GM18505 (cell line): ENCODE measurements around the gene LDB1.

Experiments
- ATAC-seq: cut with Tn5 transposase; IDR thresholded peaks from one replicate; pipeline ENCODE4 v1.9.1; 2021; ENCODE audit not compliant: unreplicated experiment
- POLR2A ChIP-seq: IDR thresholded peaks from 4 replicates; pipeline ENCODE4 v1.6.1; 2011; ENCODE audit warnings: borderline replicate concordance; ENCODE audit not compliant: insufficient read depth, insufficient read length; ENCODE audit errors: extremely low read depth

Gene LDB1

DNA sequence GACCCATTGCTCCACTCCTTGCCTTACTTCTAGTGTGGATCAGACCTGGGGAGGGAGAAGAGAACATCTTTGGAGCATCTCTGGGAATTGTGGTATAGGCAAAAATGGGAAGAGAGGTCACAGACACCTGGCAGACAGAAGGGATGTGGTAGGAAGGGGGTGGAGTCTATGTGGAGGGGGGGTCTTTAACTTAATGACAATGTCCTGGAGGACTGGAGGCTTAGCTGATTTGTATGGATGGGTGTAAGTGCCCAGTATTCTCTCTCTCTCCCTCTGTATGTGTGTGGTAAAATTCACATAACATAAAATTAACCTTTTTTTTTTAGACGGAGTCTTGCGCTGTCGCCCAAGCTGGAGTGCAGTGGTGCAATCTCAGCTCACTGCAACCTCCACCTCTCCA is 3.1 kb upstream of the LDB1 start:
- ATAC-seq, result no peak
- no peak for TF ChIP-seq POLR2A

GRCh38 chr10:102122450-102122849 is 2.3 kb upstream of the LDB1 start:
- TF ChIP-seq POLR2A, result no peak
- no peak for ATAC-seq

- TF ChIP-seq POLR2A, result no peak
- ATAC-seq, result no peak
Observed at GRCh38 chr10:102121739-102122372, 1.7 kb upstream of the LDB1 start.

GRCh38 chr10:102120991-102121738 is 997 bp upstream of the LDB1 start:
- no peak for ATAC-seq
- no peak for TF ChIP-seq POLR2A

- ATAC-seq, result peak; percentile 9
Observed at GRCh38 chr10:102119417-102120141, 589 bp downstream of the LDB1 start.

GRCh38 chr10:102118867-102119266 is 1.3 kb downstream of the LDB1 start:
- no peak for TF ChIP-seq POLR2A
- ATAC-seq, result no peak

More at GRCh38 chr10:102119417-102120141, 589 bp downstream of the LDB1 start:
- TF ChIP-seq POLR2A, result no peak

DNA sequence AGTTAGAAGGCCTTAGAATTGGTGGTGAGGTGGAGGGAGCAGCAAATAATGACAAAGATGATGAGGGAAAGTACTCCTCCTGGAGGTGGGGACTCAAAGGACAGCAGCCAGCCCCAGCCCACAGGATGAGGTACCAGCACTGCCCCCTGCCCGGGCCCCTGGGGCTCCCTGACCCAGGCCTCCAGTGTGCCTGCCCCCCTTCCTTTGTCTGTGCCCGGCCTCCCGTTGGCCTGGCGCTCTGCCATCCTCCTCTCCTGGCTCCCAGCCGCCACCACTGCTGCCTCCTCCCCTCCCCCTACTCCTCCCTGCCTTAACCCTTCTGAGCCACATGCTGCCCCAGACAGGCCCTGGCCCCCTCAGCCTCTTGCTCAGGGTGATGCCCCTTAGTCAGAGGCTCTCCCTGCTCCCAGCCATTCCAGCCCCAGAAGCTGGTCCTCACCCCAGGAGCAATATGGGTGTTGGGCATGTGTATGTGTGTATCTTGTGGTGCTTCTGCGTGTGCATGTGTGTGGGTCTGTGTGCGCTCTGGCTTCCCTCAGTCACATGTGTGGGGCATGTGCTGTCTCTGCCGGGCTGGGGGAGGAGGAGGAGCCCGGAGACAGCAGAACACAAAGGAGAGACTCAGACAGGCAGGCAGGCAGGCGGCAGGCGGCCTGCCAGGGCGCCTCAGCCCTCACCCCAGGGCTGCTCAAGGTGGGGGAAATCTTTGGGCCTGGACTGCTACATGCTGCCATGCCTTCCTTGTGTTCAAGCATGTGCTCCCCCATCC is 2.6 kb downstream of the LDB1 start:
- ATAC-seq, result no peak

GRCh38 chr10:102116656-102117055 is 3.5 kb downstream of the LDB1 start:
- no peak for ATAC-seq
- TF ChIP-seq POLR2A, result no peak

More for the DNA sequence above, 2.6 kb downstream of the LDB1 start:
- no peak for TF ChIP-seq POLR2A

DNA sequence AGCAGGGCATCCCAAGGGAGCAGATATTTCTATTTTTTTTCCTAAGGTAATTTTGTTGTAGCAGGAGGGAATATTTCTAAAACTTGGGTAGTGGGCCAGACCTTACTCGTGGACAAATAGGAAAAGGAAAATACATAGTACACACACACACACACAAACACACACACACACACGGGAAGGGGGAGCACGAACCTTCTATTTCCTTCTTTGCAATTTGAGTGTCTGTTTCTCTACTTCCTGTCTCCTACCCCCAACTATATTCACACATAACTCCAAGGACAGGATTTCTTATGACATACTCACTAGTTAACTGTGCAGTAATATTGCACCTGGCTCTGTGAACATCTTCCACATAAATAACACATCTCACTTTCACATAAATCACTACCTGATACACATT is 4.4 kb downstream of the LDB1 start:
- no peak for ATAC-seq
- no peak for TF ChIP-seq POLR2A

DNA sequence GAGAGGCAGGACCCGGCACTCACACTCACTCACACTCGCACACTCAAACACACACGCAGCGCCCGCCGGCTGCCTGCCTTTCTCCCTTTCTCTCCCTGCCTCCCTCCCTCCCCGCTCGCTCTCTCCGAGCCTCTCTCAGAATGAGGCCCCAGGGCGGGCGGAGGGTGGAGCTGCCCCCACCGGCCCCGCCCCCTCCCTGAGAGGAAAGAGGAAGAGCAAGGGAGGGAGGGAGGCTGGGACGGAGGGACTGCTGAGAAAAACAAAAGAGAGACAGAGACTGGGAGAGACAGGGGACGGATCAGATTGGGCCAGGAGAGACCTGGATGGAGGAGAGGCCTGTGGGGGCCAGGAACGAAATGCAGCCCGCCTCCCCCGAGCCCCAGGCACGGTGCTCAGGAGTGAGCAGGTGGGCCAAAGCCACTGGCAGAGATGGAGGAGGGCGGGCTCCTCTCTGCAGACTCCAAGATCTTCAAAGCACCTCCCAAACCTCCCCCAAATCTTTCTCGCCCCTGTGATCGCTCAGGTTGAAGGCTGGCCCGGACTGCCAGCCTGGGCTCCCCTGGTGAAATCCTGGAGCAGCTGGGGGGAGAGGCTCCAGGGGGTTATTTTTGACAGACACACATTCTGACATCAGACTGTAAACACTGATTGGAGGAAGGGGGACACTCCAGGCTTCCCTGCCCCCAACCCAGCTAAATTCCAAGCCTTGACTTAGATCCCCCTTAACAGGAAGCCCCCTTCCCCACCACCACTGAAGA is 5.1 kb downstream of the LDB1 start:
- TF ChIP-seq POLR2A, result peak; percentile 81
- ATAC-seq, result no peak

- TF ChIP-seq POLR2A, result no peak
- ATAC-seq, result no peak
Observed at GRCh38 chr10:102113956-102114857, 6.0 kb downstream of the LDB1 start.

DNA sequence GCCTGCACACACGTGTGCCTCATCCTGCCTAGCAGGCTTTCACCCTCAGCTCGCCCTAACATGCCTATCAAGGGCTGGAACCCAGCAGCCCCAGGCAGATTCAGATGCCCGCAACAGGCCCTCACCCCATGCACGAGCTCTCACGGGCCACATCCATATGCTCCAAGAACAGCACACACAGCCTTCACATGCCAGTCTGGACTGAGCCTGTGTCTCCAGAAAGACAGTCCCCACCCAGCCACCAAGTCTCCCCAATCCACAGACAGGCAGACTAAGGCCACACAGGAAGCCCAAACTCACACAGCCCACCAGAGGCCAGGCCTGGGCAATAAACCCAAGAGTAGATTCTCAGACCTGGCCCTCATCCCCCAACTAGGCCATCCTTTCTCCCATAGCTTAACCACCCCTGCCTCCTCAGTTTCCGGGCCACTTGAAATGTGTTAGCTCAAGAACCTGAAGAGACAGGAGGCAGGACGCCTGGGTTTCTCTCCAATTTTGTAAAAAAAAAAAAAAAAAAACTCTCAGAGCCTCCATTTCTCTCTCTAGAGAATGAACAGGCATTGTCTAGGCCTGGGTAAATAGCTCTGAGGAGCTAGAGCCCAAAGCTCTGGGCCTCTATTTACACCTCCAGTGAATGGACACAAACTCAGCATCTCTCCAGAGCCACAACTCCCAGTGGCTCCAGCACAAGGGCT is 6.8 kb downstream of the LDB1 start:
- ATAC-seq, result no peak
- TF ChIP-seq POLR2A, result no peak
